Stomach (tissue), 9 donors: ENCODE data around the gene TBCD. TPM values are rescaled to one million over a fixed set of nuclear protein-coding genes. Genes with fewer than 3 reads are reported as not detected.

ENCODE experiments used
- DNase-seq, 2 donors: peaks; one replicate each; pipeline versions ENCODE4 v3.0.0 to v3.0.0-alpha.2; 2013 to 2019
- H3K27ac ChIP-seq, 5 donors: fragments of 200-600 bp in 4 of 5; sonication (generic) in 4 of 5; one replicate each; pipeline ENCODE4 v1.5.1; 2013 to 2019; ENCODE audit warnings: mild to moderate bottlenecking in 1 of 5, moderate library complexity in 1 of 5
- H3K27me3 ChIP-seq, 3 donors: fragments of 200-600 bp; sonication (generic); one replicate each; pipeline ENCODE4 v1.5.1; 2017 to 2019; ENCODE audit warnings: mixed run types in 1 of 3
- H3K36me3 ChIP-seq, 4 donors: fragments of 200-600 bp; sonication (generic); 1 replicate in 3 of 4; 2 replicates in 1 of 4; pipeline ENCODE4 v1.5.1; 2016 to 2019
- H3K4me1 ChIP-seq, 4 donors: fragments of 200-600 bp; sonication (generic); one replicate each; pipeline ENCODE4 v1.5.1; 2016 to 2019
- H3K4me3 ChIP-seq, 4 donors: fragments of 200-600 bp; sonication (generic) in 3 of 4; one replicate each; pipeline ENCODE4 v1.5.1; 2016 to 2019; ENCODE audit warnings: mild to moderate bottlenecking in 1 of 4
- H3K9me3 ChIP-seq, 4 donors: fragments of 200-600 bp; sonication (generic); one replicate each; pipeline ENCODE4 v1.5.1; 2016 to 2019
- EP300 ChIP-seq: sonication (generic); formaldehyde crosslinking; IDR thresholded peaks from one replicate; pipeline ENCODE4 v1.6.1; 2017; ENCODE audit warnings: antibody characterized with exemption
- POLR2A ChIP-seq, 4 donors: fragments of 450-650 bp; IDR thresholded peaks; one replicate each; pipeline ENCODE4 v1.6.1; 2016; ENCODE audit warnings: antibody characterized with exemption in 4 of 4, control low read depth in 2 of 4, mild to moderate bottlenecking in 1 of 4, moderate library complexity in 1 of 4
- POLR2AphosphoS5 ChIP-seq, 3 donors: sonication (generic); formaldehyde crosslinking; IDR thresholded peaks; one replicate each; pipeline ENCODE4 v1.6.1; 2016; ENCODE audit warnings: antibody characterized with exemption in 3 of 3
- WGBS, 5 donors: extraction: QIAGEN DNeasy Blood & Tissue Kit in 3 of 5; methylation state at CpG; one replicate each; pipeline versions ENCODE4 v1.1.5 to v1.1.7; 2013 to 2018; 5-methylcytosine and 5-hydroxymethylcytosine counted together
- intact Hi-C: fragments of 100-400 bp; cut with DNase I; formaldehyde crosslinking; loops from one replicate; pipeline ENCODE4 v1.15.1; 2023; ENCODE audit warnings: low total_unique reads
- polyA plus RNA-seq, 3 donors: library from polyadenylated mRNA; stranded (reverse); fragments of 200-250 nt; gene quantifications; one replicate each; pipeline ENCODE4 v1.2.3, GENCODE V29; 2013
- total RNA-seq, 5 donors: library from RNA; depleted of rRNA; stranded (reverse); fragments of >200 nt; gene quantifications; one replicate each; pipeline versions ENCODE4 v1.1.0 to v1.2.3, GENCODE V29; 2014 to 2016
- TF ChIP-seq, protein P1 (sequence below), 7 experiments: fragments of 450-650 bp in 4 of 7; fragments of 200-600 bp in 3 of 7; sonication (generic) in 3 of 7; IDR thresholded peaks; one replicate each; pipeline ENCODE4 v1.5.1; 2016 to 2019; ENCODE audit warnings: antibody characterized with exemption in 7 of 7, control low read depth in 2 of 7, mild to moderate bottlenecking in 1 of 7
- donor health status: healthy with polysubstance abuse.
- donor health status: Bipolar disorder and iron deficiency.
- donor health status: healthy.

TBCD gene
- total and polyA plus RNA-seq, 8 donors: 51.2 to 155 (median 101) TPM

DNA sequence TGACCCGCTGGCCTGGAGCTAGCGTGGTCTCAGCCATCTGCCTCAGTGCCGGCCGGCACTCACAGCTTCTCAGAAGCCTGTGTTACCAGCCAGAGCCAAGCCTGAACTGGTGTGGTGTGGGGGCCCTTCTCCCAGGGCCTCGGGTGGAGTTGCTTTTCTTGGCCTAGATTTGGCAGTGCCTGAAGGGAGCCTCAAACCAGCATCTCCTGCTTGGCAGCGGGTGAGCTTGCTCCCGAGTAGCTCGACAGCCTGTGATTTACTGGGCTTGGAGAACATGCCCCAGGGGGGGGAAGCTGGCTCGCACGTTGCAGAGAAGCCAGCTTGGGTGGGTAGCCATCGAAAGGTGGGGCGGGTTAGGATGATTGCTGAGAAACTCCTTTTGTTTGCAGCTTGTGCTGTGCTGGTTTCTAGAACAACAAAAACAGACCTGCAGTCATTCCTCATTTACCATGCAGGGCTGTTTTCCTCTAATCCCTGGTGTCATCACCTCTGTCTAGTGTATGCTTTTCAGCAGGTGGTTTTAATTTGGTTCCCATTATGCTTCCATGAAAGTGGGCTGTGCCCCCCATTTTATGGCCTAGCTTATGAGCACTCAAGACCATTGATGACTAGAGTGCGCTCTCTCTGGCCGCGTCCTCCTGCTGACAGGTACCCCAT, 42.2 kb downstream of the TBCD start:
- no peaks in the 10 kb centered on the region for H3K9me3 ChIP-seq
- peaks cover 0 to 35% (median 30%) of the 10 kb centered on the region in 4 donors for H3K36me3 ChIP-seq
- H3K4me3 ChIP-seq: no peak overlapping the region
- intact Hi-C loops: no loop called here
- no peaks in the 10 kb centered on the region for H3K27me3 ChIP-seq
- no peak for DNase-seq
- TF ChIP-seq, protein P1, sequence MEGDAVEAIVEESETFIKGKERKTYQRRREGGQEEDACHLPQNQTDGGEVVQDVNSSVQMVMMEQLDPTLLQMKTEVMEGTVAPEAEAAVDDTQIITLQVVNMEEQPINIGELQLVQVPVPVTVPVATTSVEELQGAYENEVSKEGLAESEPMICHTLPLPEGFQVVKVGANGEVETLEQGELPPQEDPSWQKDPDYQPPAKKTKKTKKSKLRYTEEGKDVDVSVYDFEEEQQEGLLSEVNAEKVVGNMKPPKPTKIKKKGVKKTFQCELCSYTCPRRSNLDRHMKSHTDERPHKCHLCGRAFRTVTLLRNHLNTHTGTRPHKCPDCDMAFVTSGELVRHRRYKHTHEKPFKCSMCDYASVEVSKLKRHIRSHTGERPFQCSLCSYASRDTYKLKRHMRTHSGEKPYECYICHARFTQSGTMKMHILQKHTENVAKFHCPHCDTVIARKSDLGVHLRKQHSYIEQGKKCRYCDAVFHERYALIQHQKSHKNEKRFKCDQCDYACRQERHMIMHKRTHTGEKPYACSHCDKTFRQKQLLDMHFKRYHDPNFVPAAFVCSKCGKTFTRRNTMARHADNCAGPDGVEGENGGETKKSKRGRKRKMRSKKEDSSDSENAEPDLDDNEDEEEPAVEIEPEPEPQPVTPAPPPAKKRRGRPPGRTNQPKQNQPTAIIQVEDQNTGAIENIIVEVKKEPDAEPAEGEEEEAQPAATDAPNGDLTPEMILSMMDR (IDR thresholded peaks at IDR 0.05): no peak
- TF ChIP-seq EP300 (no peak), POLR2A (IDR thresholded peaks at IDR 0.05) (no peak), POLR2AphosphoS5 (IDR thresholded peaks at IDR 0.05) (no peak)
- WGBS, 5 donors: 82 to 90% (median 85%) methylated on average over 9 to 15 of the region's 15 CpGs
- H3K27ac ChIP-seq: peak overlapping the region in 2 of 5 donors; percentile 36 to 72
- H3K4me1 ChIP-seq: peaks cover 0 to 23% (median 7%) of the 10 kb centered on the region in 4 donors

DNA sequence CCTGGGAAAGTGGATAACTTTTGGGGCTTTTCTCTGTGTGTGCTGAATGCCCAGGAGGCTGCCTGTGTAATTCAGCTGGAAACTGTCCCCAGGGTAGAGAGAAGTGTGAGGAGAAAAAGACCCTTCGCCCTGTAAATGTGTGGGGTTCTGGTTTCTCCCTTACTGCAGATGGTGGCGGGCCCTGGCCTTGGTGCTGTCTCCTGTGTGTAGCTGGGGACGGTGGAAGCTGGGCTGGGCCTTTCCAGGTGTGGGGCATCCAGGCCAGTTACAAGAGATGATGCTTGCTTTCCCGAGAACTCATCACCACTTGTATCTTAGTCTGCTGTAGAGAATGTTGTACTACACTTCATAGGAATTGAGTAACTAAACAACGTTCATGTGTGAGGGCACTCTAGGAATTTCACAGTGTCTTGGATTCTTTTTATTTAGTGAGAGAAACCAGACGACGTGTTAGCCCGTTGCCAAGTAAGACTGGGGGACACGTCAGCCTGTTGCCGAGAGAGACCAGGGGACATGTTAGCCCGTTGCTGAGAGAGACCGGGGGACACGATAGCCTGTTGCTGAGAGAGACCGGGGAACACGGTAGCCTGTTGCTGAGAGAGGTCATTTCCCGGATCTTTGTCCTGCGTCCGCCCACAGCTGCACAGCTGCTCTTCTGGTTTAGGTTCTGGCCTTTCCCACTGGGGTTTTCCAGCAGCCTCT, 43.1 kb downstream of the TBCD start:
- peaks cover 0 to 39% (median 35%) of the 10 kb centered on the region in 4 donors for H3K36me3 ChIP-seq
- no peaks in the 10 kb centered on the region for H3K9me3 ChIP-seq
- H3K27me3 ChIP-seq: no peaks in the 10 kb centered on the region
- peak in 1 of 2 donors; percentile 67 for DNase-seq
- no peak overlapping the region for H3K4me3 ChIP-seq
- peaks cover 0 to 23% (median 7%) of the 10 kb centered on the region in 4 donors for H3K4me1 ChIP-seq
- TF ChIP-seq, protein P1 (IDR thresholded peaks at IDR 0.05): no peak
- no peak for TF ChIP-seq EP300
- no peak for TF ChIP-seq POLR2A (IDR thresholded peaks at IDR 0.05)
- peak in 1 of 3 donors; percentile 45 for TF ChIP-seq POLR2AphosphoS5 (IDR thresholded peaks at IDR 0.05)
- peak overlapping the region in 4 of 5 donors; percentile 36 to 72 (median 56) for H3K27ac ChIP-seq
- intact Hi-C loops: no loop called here
- 73 to 89% (median 84%) methylated on average over 18 of the region's 18 CpGs for WGBS, 5 donors

DNA sequence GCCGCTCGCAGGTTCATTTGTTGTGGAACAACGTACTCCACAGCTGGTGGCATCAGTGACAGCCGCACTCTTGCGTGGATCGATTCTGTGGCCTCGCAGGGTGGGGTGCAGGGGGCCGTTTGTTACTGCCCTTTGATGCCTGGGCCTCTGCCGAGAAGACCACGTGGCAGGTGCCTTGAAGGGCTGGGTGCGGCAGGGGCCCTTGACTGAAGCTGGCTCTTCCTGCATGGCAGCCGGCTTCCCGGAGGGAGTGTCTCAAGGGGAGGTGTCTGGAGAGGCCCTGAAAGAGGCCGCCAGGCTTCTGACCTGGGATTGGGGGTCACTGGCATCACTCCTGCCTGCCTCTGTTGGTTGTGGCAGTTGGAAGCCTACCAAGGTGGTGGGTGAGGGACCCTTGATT, 43.8 kb downstream of the TBCD start:
- intact Hi-C loops: no loop called here
- Histone ChIP-seq H3K27ac (peak overlapping the region; percentile 7 to 72 (median 55)), H3K27me3 (no peaks in the 10 kb centered on the region), H3K4me3 (no peak overlapping the region), H3K36me3 (peaks cover 5 to 39% (median 38%) of the 10 kb centered on the region in 4 donors), H3K4me1 (peaks cover 0 to 23% (median 7%) of the 10 kb centered on the region in 4 donors), H3K9me3 (no peaks in the 10 kb centered on the region)
- TF ChIP-seq POLR2AphosphoS5 (IDR thresholded peaks at IDR 0.05) (no peak), POLR2A (IDR thresholded peaks at IDR 0.05) (no peak), EP300 (no peak)
- TF ChIP-seq, protein P1 (IDR thresholded peaks at IDR 0.05): no peak
- no peak for DNase-seq
- WGBS, 5 donors: 83 to 92% (median 88%) methylated on average over 11 to 14 of the region's 14 CpGs

DNA sequence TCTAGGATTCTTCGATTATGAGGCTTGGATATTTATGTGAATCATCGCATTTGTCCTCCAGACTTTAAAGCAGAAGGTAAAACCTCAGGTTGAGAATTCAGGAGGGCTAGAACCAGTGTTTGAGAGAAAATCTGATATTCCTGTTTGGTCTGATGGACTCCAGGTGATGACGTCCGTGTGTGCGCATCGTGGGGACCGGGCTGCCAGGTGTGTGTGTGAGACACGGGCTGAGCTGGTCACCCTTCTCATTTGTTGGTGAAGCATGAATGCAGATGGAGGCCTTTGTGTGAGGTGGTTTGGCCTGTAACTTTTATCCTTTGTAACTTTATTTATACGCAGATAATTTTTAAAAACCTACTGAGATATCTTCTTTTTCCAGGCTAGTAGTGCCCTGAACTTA, 45.2 kb downstream of the TBCD start:
- Histone ChIP-seq H3K9me3 (no peaks in the 10 kb centered on the region), H3K36me3 (peaks cover 10 to 46% (median 41%) of the 10 kb centered on the region in 4 donors), H3K4me1 (peaks cover 0 to 23% (median 7%) of the 10 kb centered on the region in 4 donors), H3K27ac (peak overlapping the region in 1 of 5 donors; percentile 49), H3K4me3 (no peak overlapping the region), H3K27me3 (no peaks in the 10 kb centered on the region)
- WGBS, 5 donors: 87 to 95% (median 89%) methylated on average over 9 of the region's 9 CpGs
- TF ChIP-seq, protein P1 (IDR thresholded peaks at IDR 0.05): no peak
- TF ChIP-seq EP300 (no peak), POLR2AphosphoS5 (IDR thresholded peaks at IDR 0.05) (no peak), POLR2A (IDR thresholded peaks at IDR 0.05) (no peak)
- no peak for DNase-seq
- intact Hi-C loops: no loop called here
